GM12878 (cell line): Measurements from ENCODE around the gene GPC2. TPM values are rescaled to one million over a fixed set of nuclear protein-coding genes. Genes with fewer than 3 reads are reported as not detected.

ENCODE experiments used
- ATAC-seq: fragments of 200-7000 bp; cut with Tn5 transposase; 3 replicates; pipeline ENCODE4 v1.9.1; 2020; ENCODE audit warnings: mild to moderate bottlenecking, moderate library complexity
- BruUV-seq: library from RNA; stranded (reverse); fragments of 400-500 nt; replicated peaks from 2 replicates; lab custom pipeline; 2021; lab: Mats Ljungman, UMichigan
- CTCF ChIA-PET: fragments of 300-600 bp; sonication (Branson Sonifier 250); formaldehyde crosslinking; extraction: SDS; loops from one replicate; lab custom pipeline; 2021; ENCODE audit warnings: inconsistent platforms; lab: Yijun Ruan, JAX
- POLR2A ChIA-PET: fragments of 350-600 bp; formaldehyde crosslinking; extraction: SDS; loops from one replicate; lab custom pipeline; 2021; ENCODE audit warnings: inconsistent platforms; lab: Charles Lee
- RAD21 ChIA-PET: fragments of 300-600 bp; sonication (Branson Sonifier 250); formaldehyde crosslinking; loops from one replicate; lab custom pipeline; 2023; ENCODE audit warnings: antibody characterized with exemption; ENCODE audit not compliant: unreplicated experiment; lab: Charles Lee
- SMC1A ChIA-PET: fragments of 300-600 bp; sonication (Branson Sonifier 250); formaldehyde crosslinking; loops from one replicate; lab custom pipeline; 2023; ENCODE audit not compliant: unreplicated experiment, uncharacterized antibody; lab: Charles Lee
- DNase-seq: peaks from one replicate; pipeline ENCODE4 v3.0.0-alpha.2; 2011; ENCODE audit warnings: low read depth, low spot score
- FAIRE-seq: peaks from 3 replicates; lab custom pipeline; 2011; peaks lifted over from hg19 to GRCh38; lab: Jason Lieb, UNC
- H2AFZ ChIP-seq: 2 replicates; pipeline ENCODE4 v1.6.0; 2011; ENCODE audit warnings: low read depth, low read length, control low read depth; ENCODE audit not compliant: control insufficient read depth
- H3K27ac ChIP-seq: 2 replicates; pipeline ENCODE4 v1.5.1; 2011; ENCODE audit warnings: control low read depth; ENCODE audit not compliant: control insufficient read depth, insufficient read depth
- H3K27me3 ChIP-seq, 2 experiments: replicated peaks in 1 of 2; 2 replicates each; pipeline versions ENCODE4 v1.6.0 to v1.6.1; 2011; ENCODE audit warnings: low read length in 1 of 2; ENCODE audit not compliant: control insufficient read depth in 2 of 2, insufficient read depth in 2 of 2
- H3K36me3 ChIP-seq, 2 experiments: 2 replicates each; pipeline ENCODE4 v1.5.1; 2011; ENCODE audit warnings: low read length in 1 of 2; ENCODE audit not compliant: control insufficient read depth in 2 of 2, insufficient read depth in 2 of 2
- H3K4me1 ChIP-seq: 2 replicates; pipeline ENCODE4 v1.6.1; 2011; ENCODE audit warnings: mild to moderate bottlenecking, low read length, moderate library complexity, mixed read lengths; ENCODE audit not compliant: control insufficient read depth, insufficient read depth
- H3K4me2 ChIP-seq: 2 replicates; pipeline ENCODE4 v1.6.0; 2011; ENCODE audit warnings: control low read depth; ENCODE audit not compliant: control insufficient read depth, insufficient read depth
- H3K4me3 ChIP-seq: fragments of 200-600 bp; sonication (generic); 2 replicates; pipeline ENCODE4 v1.5.1; 2016
- H3K79me2 ChIP-seq: 2 replicates; pipeline ENCODE4 v1.6.0; 2011; ENCODE audit warnings: low read length; ENCODE audit not compliant: control insufficient read depth, insufficient read depth
- H3K9ac ChIP-seq: 2 replicates; pipeline ENCODE4 v1.8.0; 2011; ENCODE audit warnings: low read length, control low read depth, mixed read lengths; ENCODE audit not compliant: control insufficient read depth, insufficient read depth
- H3K9me3 ChIP-seq: replicated peaks from 3 replicates; pipeline ENCODE4 v1.5.1; 2011; ENCODE audit warnings: mild to moderate bottlenecking, low read length; ENCODE audit not compliant: control insufficient read depth, insufficient read depth
- H4K20me1 ChIP-seq: 2 replicates; pipeline ENCODE4 v1.6.0; 2011; ENCODE audit not compliant: control insufficient read depth, insufficient read depth
- CBX3 ChIP-seq: fragments of 200-600 bp; sonication (generic); IDR thresholded peaks from 2 replicates; pipeline ENCODE4 v1.6.1; 2016; ENCODE audit warnings: low read depth, borderline replicate concordance
- CREB1 ChIP-seq: IDR thresholded peaks from 2 replicates; pipeline ENCODE4 v1.6.1; 2012; ENCODE audit warnings: low read depth, mild to moderate bottlenecking, inconsistent platforms
- FOXK2 ChIP-seq: fragments of 450-650 bp; IDR thresholded peaks from 2 replicates; pipeline ENCODE4 v1.6.1; 2017; ENCODE audit warnings: mild to moderate bottlenecking, moderate library complexity
- HCFC1 ChIP-seq: fragments of 150-350 bp; IDR thresholded peaks from 2 replicates; pipeline ENCODE4 v1.6.1; 2014; ENCODE audit warnings: low read length
- LARP7 ChIP-seq: fragments of 450-650 bp; IDR thresholded peaks from 2 replicates; pipeline ENCODE4 v1.6.1; 2017; ENCODE audit warnings: mild to moderate bottlenecking
- MYC ChIP-seq: IDR thresholded peaks from 2 replicates; pipeline ENCODE4 v1.6.1; 2011; ENCODE audit warnings: mild to moderate bottlenecking, low read length, moderate library complexity, inconsistent platforms; ENCODE audit not compliant: insufficient read depth, insufficient replicate concordance, insufficient read length, severe bottlenecking
- NFYB ChIP-seq: IDR thresholded peaks from 2 replicates; pipeline ENCODE4 v1.6.1; 2011; ENCODE audit warnings: low read depth, mild to moderate bottlenecking, low read length, improper control_type of control experiment, moderate library complexity; ENCODE audit not compliant: insufficient read depth
- NR2C2 ChIP-seq: IDR thresholded peaks from 2 replicates; pipeline ENCODE4 v1.6.1; 2011; ENCODE audit warnings: borderline replicate concordance, low read depth; ENCODE audit not compliant: control insufficient read depth, insufficient read length
- POLR2AphosphoS2 ChIP-seq: IDR thresholded peaks from 2 replicates; pipeline ENCODE4 v1.6.1; 2011; ENCODE audit warnings: low read depth, mild to moderate bottlenecking, low read length, improper control_type of control experiment, moderate library complexity
- STAT1 ChIP-seq: fragments of 450-650 bp; conservative IDR thresholded peaks from 2 replicates; pipeline ENCODE4 v1.6.1; 2014; ENCODE audit warnings: antibody characterized with exemption, mild to moderate bottlenecking
- SUPT20H ChIP-seq: IDR thresholded peaks from 2 replicates; pipeline ENCODE4 v1.6.1; 2011; ENCODE audit warnings: low read depth, mild to moderate bottlenecking, low read length, moderate library complexity, borderline replicate concordance; ENCODE audit not compliant: control insufficient read depth
- WGBS: methylation state at CpG from one replicate; pipeline ENCODE4 v1.1.6; 2016; ENCODE audit warnings: low lambda C conversion rate; ENCODE audit not compliant: insufficient replicate concordance, insufficient coverage; ENCODE audit errors: missing lambda C conversion rate; 5-methylcytosine and 5-hydroxymethylcytosine counted together
- in situ Hi-C: fragments of 300-500 bp; cut with MboI; formaldehyde crosslinking; loops from 9 replicates; pipeline ENCODE4 v1.14.3; 2018; ENCODE audit warnings: mixed read lengths
- intact Hi-C: fragments of 100-400 bp; cut with micrococcal nuclease; formaldehyde crosslinking; loops from one replicate; pipeline ENCODE4 v1.14.2; 2022; ENCODE audit not compliant: unreplicated experiment
- polyA plus RNA-seq, 11 experiments: library from polyadenylated mRNA; depleted of rRNA in 4 of 11; unstranded in 6 of 11; stranded (reverse) in 5 of 11; fragments of >200 nt; fragmentation: Nextera tagmentation in 4 of 11; fragmentation: Illumina TruSeq in 1 of 11; extraction: Ambion mirVana in 4 of 11; extraction: Trizol in 1 of 11; gene quantifications; 1 replicate in 1 of 11; 2 replicates in 10 of 11; pipeline versions ENCODE4 v1.2.1 to v1.2.3, GENCODE V29; 2011 to 2016; ENCODE audit warnings: inconsistent platforms in 2 of 11, missing spikeins in 2 of 11, low read depth in 1 of 11
- total RNA-seq, 4 experiments: library from RNA; depleted of rRNA in 3 of 4; stranded (reverse); fragments of >200 nt in 3 of 4; fragmentation: Illumina TruSeq in 1 of 4; extraction: Trizol in 1 of 4; gene quantifications; 2 replicates each; pipeline versions ENCODE4 v1.2.1 to v1.2.3, GENCODE V29; 2013 to 2021
- TF ChIP-seq, protein P1 (sequence below): fragments of 450-650 bp; IDR thresholded peaks from 2 replicates; pipeline ENCODE4 v1.6.1; 2017; ENCODE audit warnings: mild to moderate bottlenecking

The GPC2 gene
- total and polyA plus RNA-seq, 10 of the 15 experiments (the other 5 are each of a cell fraction or from before 2014, with no cell fraction given), result 0.19 to 6.3 (median 0.77) TPM

DNA sequence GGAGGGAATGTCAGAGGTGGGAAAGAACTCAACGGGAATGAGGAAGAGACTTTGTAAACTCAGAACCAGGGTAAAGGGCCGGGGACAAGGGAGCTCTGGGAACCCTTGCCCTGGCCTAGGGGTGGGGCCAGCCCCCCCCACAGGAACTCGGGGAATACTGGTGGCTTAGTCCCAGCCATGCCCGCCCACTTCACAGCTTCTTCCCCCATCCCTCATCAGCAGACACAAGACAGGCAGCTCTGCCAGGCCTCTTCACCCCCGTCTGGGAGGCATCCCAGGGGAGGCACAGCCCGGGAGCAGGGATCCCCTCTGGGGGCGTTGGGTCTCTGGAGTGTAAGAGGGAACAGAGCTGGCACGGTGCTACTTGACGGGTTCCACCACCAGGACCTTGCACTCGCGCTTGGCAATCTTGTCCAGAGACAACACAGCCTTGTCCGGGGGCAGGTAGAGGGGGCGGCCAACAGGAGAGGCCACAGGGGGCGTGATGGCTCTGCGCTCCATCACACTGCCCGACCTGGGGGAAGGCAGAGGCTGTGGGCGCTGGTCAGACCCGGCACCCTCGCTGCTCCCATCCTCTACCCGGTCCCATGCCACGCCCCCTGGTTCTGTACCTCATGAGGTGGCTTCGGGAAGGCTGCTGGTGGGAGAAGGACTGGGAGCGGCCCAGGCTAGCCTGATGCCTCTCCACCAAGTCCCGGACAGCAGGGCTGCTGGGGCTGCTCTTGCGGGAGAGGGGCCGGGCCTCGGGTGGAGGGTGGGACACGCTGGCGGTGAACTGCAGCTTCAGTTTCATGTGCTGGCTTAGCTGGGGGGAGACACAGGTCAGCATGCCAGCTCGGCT lies 22.3 kb downstream of the GPC2 start:
- H3K27me3 ChIP-seq, result no peaks in the 10 kb centered on the region
- peaks cover 23% of the 10 kb centered on the region for H3K79me2 ChIP-seq
- DNase-seq, result no peak
- no peak overlapping the region for H3K27ac ChIP-seq
- H4K20me1 ChIP-seq, result no peaks in the 10 kb centered on the region
- H3K4me3 ChIP-seq, result no peak overlapping the region
- H3K9me3 ChIP-seq, result no peaks in the 10 kb centered on the region
- no peak overlapping the region for H3K9ac ChIP-seq
- POLR2A ChIA-PET, result interaction anchor here (0.5 to 1.1 kb wide), 3 partner anchors 20 to 199 kb away, joined by 3 to 5 read pairs (median 3); no protein-coding TSS in a partner anchor
- FAIRE-seq, result no peak
- no peak overlapping the region for H2AFZ ChIP-seq
- in situ Hi-C loops, result no loop called here
- ATAC-seq, result no peak
- intact Hi-C loops, result no loop called here
- H3K4me2 ChIP-seq, result no peak overlapping the region
- BruUV-seq, result no TSS peak
- TF ChIP-seq STAT1 (no peak), HCFC1 (no peak), CBX3 (no peak), CREB1 (no peak), FOXK2 (no peak), MYC (no peak), LARP7 (no peak), NR2C2 (no peak), POLR2AphosphoS2 (no peak), SUPT20H (no peak), NFYB (no peak)
- TF ChIP-seq, protein P1, sequence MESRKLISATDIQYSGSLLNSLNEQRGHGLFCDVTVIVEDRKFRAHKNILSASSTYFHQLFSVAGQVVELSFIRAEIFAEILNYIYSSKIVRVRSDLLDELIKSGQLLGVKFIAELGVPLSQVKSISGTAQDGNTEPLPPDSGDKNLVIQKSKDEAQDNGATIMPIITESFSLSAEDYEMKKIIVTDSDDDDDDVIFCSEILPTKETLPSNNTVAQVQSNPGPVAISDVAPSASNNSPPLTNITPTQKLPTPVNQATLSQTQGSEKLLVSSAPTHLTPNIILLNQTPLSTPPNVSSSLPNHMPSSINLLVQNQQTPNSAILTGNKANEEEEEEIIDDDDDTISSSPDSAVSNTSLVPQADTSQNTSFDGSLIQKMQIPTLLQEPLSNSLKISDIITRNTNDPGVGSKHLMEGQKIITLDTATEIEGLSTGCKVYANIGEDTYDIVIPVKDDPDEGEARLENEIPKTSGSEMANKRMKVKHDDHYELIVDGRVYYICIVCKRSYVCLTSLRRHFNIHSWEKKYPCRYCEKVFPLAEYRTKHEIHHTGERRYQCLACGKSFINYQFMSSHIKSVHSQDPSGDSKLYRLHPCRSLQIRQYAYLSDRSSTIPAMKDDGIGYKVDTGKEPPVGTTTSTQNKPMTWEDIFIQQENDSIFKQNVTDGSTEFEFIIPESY, result no peak
- TF ChIP-seq, all 136 proteins: peak for 0
- SMC1A ChIA-PET, result interaction anchor here (1.1 kb wide), 1 partner anchor 21 kb away, joined by 3 read pairs; no protein-coding TSS in a partner anchor
- RAD21 ChIA-PET, result no interaction called here
- Histone ChIP-seq H3K4me1 (peaks cover 18% of the 10 kb centered on the region), H3K36me3 (peaks cover 0 to 15% of the 10 kb centered on the region in 2 experiments)
- 76% methylated on average over 30 of the region's 30 CpGs for WGBS
- CTCF ChIA-PET, result interaction anchor here (2.7 kb wide), 1 partner anchor 14 kb away, joined by 9 read pairs; the partner anchor contains the start of gene GAL3ST4
